ENCODE measurements around the gene MAGEB5. TPM values are rescaled to one million over a fixed set of nuclear protein-coding genes. Genes with fewer than 3 reads are reported as not detected.

Gene MAGEB5
- total and polyA plus RNA-seq, 2 donors (not counting 1 experiment from before 2014, with no cell fraction given) = not detected

GRCh38 chrX:26208012-26208411 is 8.0 kb upstream of the MAGEB5 start:
- H3K9me3 Mint-ChIP-seq (ENCODE audit: insufficient read depth) = no peaks in the 10 kb centered on the region
- ChIA-PET POLR2A (no interaction called here), CTCF (no interaction called here)
- no peak overlapping the region for H3K4me3 Mint-ChIP-seq
- no peak overlapping the region for H3K27ac Mint-ChIP-seq
- no peak overlapping the region for H3K4me3 ChIP-seq (ENCODE audit: control extremely low read depth in 1 of 5, extremely low read depth in 1 of 5, insufficient read depth in 1 of 5, low read depth in 2 of 5, low read length in 4 of 5)
- ATAC-seq (ENCODE audit: low read depth) (no peak), DNase-seq (no peak)
- no peaks in the 10 kb centered on the region for H3K4me1 Mint-ChIP-seq
- no peak overlapping the region for H3K4me2 ChIP-seq (replicated peaks; ENCODE audit: low read depth, low read length, poor library complexity, severe bottlenecking)
- H3K79me2 ChIP-seq (ENCODE audit: control insufficient read depth, insufficient read depth, low read length) = no peaks in the 10 kb centered on the region
- intact Hi-C loops (cut with micrococcal nuclease) = no loop called here
- no peaks in the 10 kb centered on the region for H3K27me3 Mint-ChIP-seq
- H3K36me3 ChIP-seq (replicated peaks in 1 of 2; ENCODE audit: control extremely low read depth in 1 of 2, control insufficient read depth in 1 of 2, extremely low read depth in 1 of 2, insufficient read depth in 2 of 2, low read length in 1 of 2) = no peaks in the 10 kb centered on the region
- no peaks in the 10 kb centered on the region for H4K20me1 ChIP-seq (ENCODE audit: control insufficient read depth, insufficient read depth, low read length, poor library complexity, severe bottlenecking)
- no peak overlapping the region for H2AFZ ChIP-seq (ENCODE audit: insufficient read depth, low read depth, low read length, poor library complexity, severe bottlenecking)
- no peak overlapping the region for H3K9ac ChIP-seq (ENCODE audit: low read length)
- WGBS (ENCODE audit: insufficient coverage) = 90% methylated on average over 2 of the region's 3 CpGs
- H3K4me1 ChIP-seq (ENCODE audit: control insufficient read depth in 2 of 2, insufficient read depth in 2 of 2, low read length in 2 of 2) = no peaks in the 10 kb centered on the region
- no peak overlapping the region for H3K27ac ChIP-seq (ENCODE audit: low read length in 2 of 2)
- TF ChIP-seq EZH2 (IDR thresholded peaks at IDR 0.05; ENCODE audit: borderline replicate concordance, insufficient read depth, low read depth, low read length, poor library complexity, severe bottlenecking) = no peak
- no peaks in the 10 kb centered on the region for H3K9me3 ChIP-seq (ENCODE audit: control extremely low read depth in 1 of 3, control insufficient read depth in 2 of 3, insufficient read depth in 1 of 3, low read length in 2 of 3)
- H3K27me3 ChIP-seq (replicated peaks in 1 of 4; ENCODE audit: control extremely low read depth in 1 of 4, control insufficient read depth in 3 of 4, insufficient read depth in 4 of 4, low read length in 3 of 4) = no peaks in the 10 kb centered on the region

GRCh38 chrX:26219351-26219750 is 3.4 kb downstream of the MAGEB5 start:
- intact Hi-C loops (cut with micrococcal nuclease) = no loop called here
- Histone ChIP-seq H3K9ac (ENCODE audit: low read length) (no peak overlapping the region), H3K36me3 (replicated peaks in 1 of 2; ENCODE audit: control extremely low read depth in 1 of 2, control insufficient read depth in 1 of 2, extremely low read depth in 1 of 2, insufficient read depth in 2 of 2, low read length in 1 of 2) (no peaks in the 10 kb centered on the region), H3K27me3 (replicated peaks in 1 of 4; ENCODE audit: control extremely low read depth in 1 of 4, control insufficient read depth in 3 of 4, insufficient read depth in 4 of 4, low read length in 3 of 4) (no peaks in the 10 kb centered on the region), H3K4me2 (replicated peaks; ENCODE audit: low read depth, low read length, poor library complexity, severe bottlenecking) (no peak overlapping the region), H3K4me1 (ENCODE audit: control insufficient read depth in 2 of 2, insufficient read depth in 2 of 2, low read length in 2 of 2) (no peaks in the 10 kb centered on the region), H3K27ac (ENCODE audit: low read length in 2 of 2) (no peak overlapping the region), H3K79me2 (ENCODE audit: control insufficient read depth, insufficient read depth, low read length) (no peaks in the 10 kb centered on the region), H4K20me1 (ENCODE audit: control insufficient read depth, insufficient read depth, low read length, poor library complexity, severe bottlenecking) (no peaks in the 10 kb centered on the region), H2AFZ (ENCODE audit: insufficient read depth, low read depth, low read length, poor library complexity, severe bottlenecking) (no peak overlapping the region), H3K9me3 (ENCODE audit: control extremely low read depth in 1 of 3, control insufficient read depth in 2 of 3, insufficient read depth in 1 of 3, low read length in 2 of 3) (peaks cover 0 to 7% (median 0%) of the 10 kb centered on the region in 3 donors), H3K4me3 (ENCODE audit: control extremely low read depth in 1 of 5, extremely low read depth in 1 of 5, insufficient read depth in 1 of 5, low read depth in 2 of 5, low read length in 4 of 5) (no peak overlapping the region)
- ATAC-seq (ENCODE audit: low read depth) (no peak), DNase-seq (no peak)
- 83% methylated on average over 5 of the region's 7 CpGs for WGBS (ENCODE audit: insufficient coverage)
- Mint-ChIP-seq H3K27me3 (no peaks in the 10 kb centered on the region), H3K4me1 (no peaks in the 10 kb centered on the region), H3K27ac (no peak overlapping the region), H3K9me3 (ENCODE audit: insufficient read depth) (peaks cover 4% of the 10 kb centered on the region), H3K4me3 (no peak overlapping the region)
- POLR2A ChIA-PET = no interaction called here
- CTCF ChIA-PET = no interaction called here
- TF ChIP-seq CTCF (IDR thresholded peaks at IDR 0.05) (no peak), EZH2 (IDR thresholded peaks at IDR 0.05; ENCODE audit: borderline replicate concordance, insufficient read depth, low read depth, low read length, poor library complexity, severe bottlenecking) (no peak)
